GF-D8 (cell line): ENCODE results near the gene PCDHB11.
"Not testable (repeated sequence)": the region's sequence is repeated elsewhere in the genome, so short reads cannot be mapped to it uniquely, and the experiment has no call there.

ENCODE experiments used
- DNase-seq: peaks from one replicate; lab custom pipeline; 2025; lab: John Stamatoyannopoulos, UW

The PCDHB11 gene

GRCh38 chr5:141241496-141241895 lies 42.1 kb downstream of the PCDHB11 start:
- DNase-seq = no peak

GRCh38 chr5:141245250-141245717 lies 45.9 kb downstream of the PCDHB11 start, which contains the start of gene PCDHB15:
Gene PCDHB15, plus strand, starts transcription at chr5:141245395. Its CDS starts 184 bp downstream, at chr5:141245579.
- no peak for DNase-seq

GRCh38 chr5:141246971-141247370 lies 47.5 kb downstream of the PCDHB11 start:
- DNase-seq = not testable (repeated sequence)

- DNase-seq = not testable (repeated sequence)
These were observed 48.0 kb downstream of the PCDHB11 start for GRCh38 chr5:141247434-141247833.

- DNase-seq = no peak
These were observed 51.1 kb downstream of the PCDHB11 start for GRCh38 chr5:141250576-141250975.
